ENCODE results near the gene ROR2. TPM values are rescaled to one million over a fixed set of nuclear protein-coding genes. Genes with fewer than 3 reads are reported as not detected.
A peak's percentile ranks its signal among the peaks of the same experiment; 100 is the strongest.
"Not testable (repeated sequence)": the region's sequence is repeated elsewhere in the genome, so short reads cannot be mapped to it uniquely, and the experiment has no call there.

ROR2 gene
- total RNA-seq, 4 donors from 2014 or later: 37.4 to 71.8 (median 59.4) TPM

DNA sequence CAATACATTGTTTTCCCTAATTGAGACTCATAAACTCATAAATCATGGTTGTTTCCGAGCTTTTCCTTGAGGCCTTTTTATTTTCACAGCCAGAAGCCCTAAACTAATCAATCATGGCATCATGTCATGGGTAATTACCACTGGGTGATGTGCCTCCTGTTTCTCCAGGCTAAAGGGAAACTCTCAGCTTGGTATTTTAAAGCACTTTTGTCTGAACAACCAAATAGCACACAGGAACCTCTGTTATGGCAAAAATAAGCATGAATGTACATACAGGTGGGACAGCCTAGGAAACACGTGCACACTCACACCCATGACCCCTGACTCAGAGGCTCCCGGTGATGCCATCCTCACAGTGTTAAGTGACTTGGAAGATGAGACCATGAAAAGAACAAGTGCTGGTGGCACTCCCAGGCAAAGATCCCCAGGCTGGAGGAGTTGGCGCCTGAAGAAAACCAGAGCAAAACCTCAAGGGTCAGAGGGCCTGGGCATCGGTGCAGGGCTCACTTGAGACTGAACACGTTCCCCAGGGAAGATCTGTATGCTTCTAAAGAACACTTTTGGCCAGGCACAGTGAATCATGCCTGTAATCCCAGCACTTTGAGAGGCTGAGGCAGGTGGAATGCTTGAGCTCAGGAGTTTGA is 154.3 kb downstream of the ROR2 start:
- no peaks in the 10 kb centered on the region for H3K9me3 ChIP-seq
- H3K36me3 ChIP-seq: no peaks in the 10 kb centered on the region
- H3K4me1 ChIP-seq: peaks cover 4 to 51% (median 42%) of the 10 kb centered on the region in 4 donors
- DNase-seq (ENCODE audit: extremely low spot score): no peak
- intact Hi-C loops (cut with DNase I): no loop called here
- H3K27ac ChIP-seq (replicated peaks in 1 of 4): peak overlapping the region; percentile 70 to 80 (median 72)
- no peak for TF ChIP-seq POLR2A (IDR thresholded peaks at IDR 0.05; ENCODE audit: low read depth)
- TF ChIP-seq EP300 (IDR thresholded peaks at IDR 0.05): no peak
- TF ChIP-seq POLR2AphosphoS5 (IDR thresholded peaks at IDR 0.05): no peak
- TF ChIP-seq, protein P1, sequence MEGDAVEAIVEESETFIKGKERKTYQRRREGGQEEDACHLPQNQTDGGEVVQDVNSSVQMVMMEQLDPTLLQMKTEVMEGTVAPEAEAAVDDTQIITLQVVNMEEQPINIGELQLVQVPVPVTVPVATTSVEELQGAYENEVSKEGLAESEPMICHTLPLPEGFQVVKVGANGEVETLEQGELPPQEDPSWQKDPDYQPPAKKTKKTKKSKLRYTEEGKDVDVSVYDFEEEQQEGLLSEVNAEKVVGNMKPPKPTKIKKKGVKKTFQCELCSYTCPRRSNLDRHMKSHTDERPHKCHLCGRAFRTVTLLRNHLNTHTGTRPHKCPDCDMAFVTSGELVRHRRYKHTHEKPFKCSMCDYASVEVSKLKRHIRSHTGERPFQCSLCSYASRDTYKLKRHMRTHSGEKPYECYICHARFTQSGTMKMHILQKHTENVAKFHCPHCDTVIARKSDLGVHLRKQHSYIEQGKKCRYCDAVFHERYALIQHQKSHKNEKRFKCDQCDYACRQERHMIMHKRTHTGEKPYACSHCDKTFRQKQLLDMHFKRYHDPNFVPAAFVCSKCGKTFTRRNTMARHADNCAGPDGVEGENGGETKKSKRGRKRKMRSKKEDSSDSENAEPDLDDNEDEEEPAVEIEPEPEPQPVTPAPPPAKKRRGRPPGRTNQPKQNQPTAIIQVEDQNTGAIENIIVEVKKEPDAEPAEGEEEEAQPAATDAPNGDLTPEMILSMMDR (IDR thresholded peaks at IDR 0.05): no peak
- 51% methylated on average over 6 of the region's 6 CpGs for WGBS
- H3K27me3 ChIP-seq: no peaks in the 10 kb centered on the region
- H3K4me3 ChIP-seq: no peak overlapping the region

DNA sequence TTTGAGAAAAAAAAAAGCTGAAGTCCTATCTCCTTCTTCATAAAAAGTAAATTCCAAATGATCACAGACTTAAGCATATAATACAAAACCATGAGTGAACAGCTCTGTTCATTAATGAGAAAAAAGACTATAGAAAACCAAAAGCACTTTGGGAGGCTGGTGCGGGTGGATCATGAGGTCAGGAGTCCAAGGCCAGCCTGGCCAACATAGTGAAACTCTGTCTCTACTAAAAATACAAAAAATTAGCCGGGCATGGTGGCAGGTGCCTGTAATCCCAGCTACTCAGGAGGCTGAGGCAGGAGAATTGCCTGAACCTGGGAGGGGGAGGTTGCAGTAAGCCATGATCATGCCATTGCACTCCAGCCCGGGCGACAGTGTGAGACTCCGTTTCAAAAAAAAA is 156.7 kb downstream of the ROR2 start:
- H3K4me3 ChIP-seq; DNase-seq (ENCODE audit: extremely low spot score); H3K9me3 ChIP-seq; H3K27me3 ChIP-seq; intact Hi-C loops (cut with DNase I); H3K36me3 ChIP-seq: not testable (repeated sequence)
- peaks cover 0 to 28% (median 18%) of the 10 kb centered on the region in 4 donors for H3K4me1 ChIP-seq
- 86% methylated on average over 5 of the region's 5 CpGs for WGBS
- peak overlapping the region in 2 of 4 donors; percentile 23 to 80 for H3K27ac ChIP-seq (replicated peaks in 1 of 4)

DNA sequence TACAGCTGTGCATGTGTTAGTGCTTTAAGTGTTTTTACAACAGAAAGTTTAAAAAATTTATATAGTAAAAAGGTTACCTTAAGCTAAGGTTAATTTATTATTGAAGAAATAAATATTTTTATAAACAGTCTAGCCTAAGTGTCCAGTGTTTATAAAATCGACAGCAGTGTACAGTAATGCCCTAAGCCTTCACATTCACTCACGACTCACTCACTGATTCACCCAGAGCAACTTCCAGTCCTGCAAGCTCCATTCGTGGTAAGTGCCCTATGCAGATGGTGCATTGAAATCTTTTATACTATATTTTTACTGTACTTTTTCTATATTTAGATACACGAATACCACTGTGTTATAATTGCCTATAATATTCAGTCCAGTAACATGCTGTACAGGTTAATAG is 159.1 kb downstream of the ROR2 start:
- H3K9me3 ChIP-seq: no peaks in the 10 kb centered on the region
- TF ChIP-seq, protein P1 (IDR thresholded peaks at IDR 0.05): no peak
- TF ChIP-seq POLR2A (IDR thresholded peaks at IDR 0.05; ENCODE audit: low read depth): no peak
- TF ChIP-seq EP300 (IDR thresholded peaks at IDR 0.05): no peak
- TF ChIP-seq POLR2AphosphoS5 (IDR thresholded peaks at IDR 0.05): no peak
- no peaks in the 10 kb centered on the region for H3K36me3 ChIP-seq
- intact Hi-C loops (cut with DNase I): no loop called here
- H3K27me3 ChIP-seq: no peaks in the 10 kb centered on the region
- DNase-seq (ENCODE audit: extremely low spot score): no peak
- WGBS: 32% methylated on average over 4 of the region's 4 CpGs
- H3K4me3 ChIP-seq: no peak overlapping the region
- H3K27ac ChIP-seq (replicated peaks in 1 of 4): peak overlapping the region; percentile 6 to 19 (median 12)
- peaks cover 0 to 31% (median 19%) of the 10 kb centered on the region in 4 donors for H3K4me1 ChIP-seq

DNA sequence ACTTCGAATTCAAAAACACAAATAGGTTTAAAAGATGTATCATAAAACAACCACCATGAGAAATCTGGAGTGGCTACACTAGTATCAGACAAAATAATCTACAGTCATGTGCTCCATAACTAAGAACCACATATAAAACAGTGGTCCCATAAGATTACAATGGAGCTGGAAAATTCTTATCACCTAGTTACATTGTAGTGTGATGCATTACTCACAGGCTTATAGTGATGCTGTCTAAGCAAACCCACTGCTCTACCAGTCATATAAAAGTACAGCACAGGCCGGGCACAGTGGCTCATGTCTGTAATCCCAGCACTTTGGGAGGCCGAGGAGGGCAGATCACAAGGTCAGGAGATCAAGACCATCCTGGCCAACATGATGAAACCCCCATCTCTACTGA is 160.1 kb downstream of the ROR2 start:
- H3K27me3 ChIP-seq: no peaks in the 10 kb centered on the region
- intact Hi-C loops (cut with DNase I): no loop called here
- no peak overlapping the region for H3K4me3 ChIP-seq
- TF ChIP-seq POLR2AphosphoS5 (IDR thresholded peaks at IDR 0.05): no peak
- no peak for TF ChIP-seq POLR2A (IDR thresholded peaks at IDR 0.05; ENCODE audit: low read depth)
- no peak for TF ChIP-seq EP300 (IDR thresholded peaks at IDR 0.05)
- TF ChIP-seq, protein P1 (IDR thresholded peaks at IDR 0.05): no peak
- peak overlapping the region in 1 of 4 donors; percentile 7 for H3K27ac ChIP-seq (replicated peaks in 1 of 4)
- no peaks in the 10 kb centered on the region for H3K9me3 ChIP-seq
- no peaks in the 10 kb centered on the region for H3K36me3 ChIP-seq
- no peak for DNase-seq (ENCODE audit: extremely low spot score)
- WGBS: 92% methylated on average over 3 of the region's 3 CpGs
- H3K4me1 ChIP-seq: peaks cover 0 to 36% (median 24%) of the 10 kb centered on the region in 4 donors

DNA sequence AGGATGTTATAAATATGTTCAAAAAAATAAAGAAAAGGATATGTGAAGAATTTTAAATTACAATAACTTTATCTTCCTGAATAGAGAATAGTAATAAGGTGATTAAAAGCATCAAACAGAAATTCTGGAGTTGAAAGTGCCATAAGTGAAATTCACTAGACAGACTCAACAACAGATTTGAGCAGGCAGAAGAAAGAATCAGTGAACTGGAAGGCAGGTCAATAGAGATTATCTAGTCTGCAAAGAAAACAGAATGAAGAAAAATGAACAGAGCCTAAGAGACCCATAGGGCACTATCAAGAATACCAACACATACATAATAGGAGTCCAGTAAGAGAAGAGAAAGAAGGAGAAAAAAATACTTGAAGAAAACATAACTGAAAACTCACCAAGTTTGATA is 162.1 kb downstream of the ROR2 start:
- no peaks in the 10 kb centered on the region for H3K27me3 ChIP-seq
- H3K4me1 ChIP-seq: peaks cover 0 to 48% (median 41%) of the 10 kb centered on the region in 4 donors
- intact Hi-C loops (cut with DNase I): no loop called here
- no peaks in the 10 kb centered on the region for H3K36me3 ChIP-seq
- no peak overlapping the region for H3K4me3 ChIP-seq
- no peak overlapping the region for H3K27ac ChIP-seq (replicated peaks in 1 of 4)
- TF ChIP-seq, protein P1 (IDR thresholded peaks at IDR 0.05): no peak
- no peak for TF ChIP-seq POLR2AphosphoS5 (IDR thresholded peaks at IDR 0.05)
- TF ChIP-seq POLR2A (IDR thresholded peaks at IDR 0.05; ENCODE audit: low read depth): no peak
- no peak for TF ChIP-seq EP300 (IDR thresholded peaks at IDR 0.05)
- DNase-seq (ENCODE audit: extremely low spot score): no peak
- H3K9me3 ChIP-seq: no peaks in the 10 kb centered on the region
